Endothelial cell of umbilical vein (primary cell): ENCODE data around the gene FOXP4. TPM values are rescaled to one million over a fixed set of nuclear protein-coding genes. Genes with fewer than 3 reads are reported as not detected.

Source experiments
- BruUV-seq: library from RNA; stranded (reverse); fragments of 400-500 nt; replicated peaks from 2 replicates; lab custom pipeline; 2021; lab: Mats Ljungman, UMichigan
- CTCF ChIA-PET: fragments of 300-600, 350-600 bp; sonication (Branson Sonifier 250); formaldehyde crosslinking; loops from one replicate; lab custom pipeline; 2021; ENCODE audit warnings: antibody characterized with exemption, inconsistent platforms; lab: Charles Lee
- POLR2A ChIA-PET: fragments of 300-600, 350-600 bp; sonication (Branson Sonifier 250); formaldehyde crosslinking; loops from one replicate; lab custom pipeline; 2021; ENCODE audit warnings: antibody characterized with exemption, inconsistent platforms; lab: Charles Lee
- DNase-seq: peaks from one replicate; pipeline ENCODE4 v3.0.0-alpha.2; 2011; ENCODE audit warnings: low read depth, low spot score
- FAIRE-seq: peaks from 2 replicates; lab custom pipeline; 2011; peaks lifted over from hg19 to GRCh38; lab: Jason Lieb, UNC
- H2AFZ ChIP-seq: 2 replicates; pipeline ENCODE4 v1.6.0; 2012; ENCODE audit warnings: low read depth, low read length, control low read depth, inconsistent platforms
- H3K27ac ChIP-seq: 2 replicates; pipeline ENCODE4 v1.5.1; 2011; ENCODE audit warnings: low read depth, mild to moderate bottlenecking, control low read depth, low read length, moderate library complexity; ENCODE audit not compliant: insufficient read depth
- H3K27me3 ChIP-seq, 2 experiments: 2 replicates each; pipeline versions ENCODE4 v1.6.0 to v1.6.1; 2011; ENCODE audit warnings: low read length in 2 of 2, mixed read lengths in 1 of 2; ENCODE audit not compliant: control insufficient read depth in 2 of 2, insufficient read depth in 2 of 2
- H3K36me3 ChIP-seq, 2 experiments: 2 replicates in 1 of 2; 3 replicates in 1 of 2; pipeline ENCODE4 v1.5.1; 2011; ENCODE audit warnings: low read length in 2 of 2, mild to moderate bottlenecking in 1 of 2, moderate library complexity in 1 of 2; ENCODE audit not compliant: control insufficient read depth in 2 of 2, insufficient read depth in 2 of 2; ENCODE audit errors: extremely low read depth in 1 of 2
- H3K4me1 ChIP-seq: 3 replicates; pipeline ENCODE4 v1.5.1; 2011; ENCODE audit warnings: mild to moderate bottlenecking, low read length; ENCODE audit not compliant: control insufficient read depth, insufficient read depth; ENCODE audit errors: extremely low read depth
- H3K4me2 ChIP-seq: 2 replicates; pipeline ENCODE4 v1.6.1; 2011; ENCODE audit warnings: low read length, control low read depth, mixed read lengths; ENCODE audit not compliant: insufficient read depth
- H3K4me3 ChIP-seq, 3 experiments: fragments of 200-600 bp in 1 of 3; sonication (generic), shearing (Covaris generic) in 1 of 3; replicated peaks in 1 of 3; 2 replicates each; pipeline ENCODE4 v1.5.1; 2011 to 2016; ENCODE audit warnings: control low read depth in 3 of 3, low read length in 3 of 3, mild to moderate bottlenecking in 2 of 3, inconsistent platforms in 1 of 3, low read depth in 1 of 3, moderate library complexity in 1 of 3; ENCODE audit not compliant: insufficient read depth in 1 of 3
- H3K79me2 ChIP-seq: 2 replicates; pipeline ENCODE4 v1.6.0; 2012; ENCODE audit warnings: low read length, inconsistent platforms; ENCODE audit not compliant: control insufficient read depth, insufficient read depth
- H3K9ac ChIP-seq: replicated peaks from 2 replicates; pipeline ENCODE3; 2011; ENCODE audit warnings: low read length, control low read depth; ENCODE audit not compliant: insufficient read depth; ENCODE audit errors: extremely low read depth
- H3K9me1 ChIP-seq: replicated peaks from 3 replicates; pipeline ENCODE4 v1.6.0; 2011; ENCODE audit warnings: mild to moderate bottlenecking, low read length; ENCODE audit not compliant: control insufficient read depth, insufficient read depth; ENCODE audit errors: extremely low read depth
- H3K9me3 ChIP-seq: replicated peaks from 2 replicates; pipeline ENCODE4 v1.5.1; 2012; ENCODE audit warnings: low read length, inconsistent platforms; ENCODE audit not compliant: control insufficient read depth, insufficient read depth
- H4K20me1 ChIP-seq: replicated peaks from 2 replicates; pipeline ENCODE3; 2011; ENCODE audit warnings: mild to moderate bottlenecking, low read length; ENCODE audit not compliant: control insufficient read depth, insufficient read depth; ENCODE audit errors: extremely low read depth
- CTCF ChIP-seq, 2 donors: IDR thresholded peaks; 1 replicate in 1 of 2; 2 replicates in 1 of 2; pipeline ENCODE4 v1.5.1; 2011; ENCODE audit warnings: low read length in 2 of 2, mild to moderate bottlenecking in 2 of 2, moderate library complexity in 2 of 2, control low read depth in 1 of 2, inconsistent platforms in 1 of 2, low read depth in 1 of 2; ENCODE audit not compliant: insufficient read depth in 1 of 2; ENCODE audit errors: extremely low read depth in 1 of 2
- EZH2 ChIP-seq: IDR thresholded peaks from 2 replicates; pipeline ENCODE4 v1.6.1; 2012; ENCODE audit warnings: borderline replicate concordance, low read depth, mild to moderate bottlenecking, moderate library complexity, low read length, inconsistent platforms; ENCODE audit not compliant: severe bottlenecking
- FOS ChIP-seq: IDR thresholded peaks from 2 replicates; pipeline ENCODE4 v1.6.1; 2011; ENCODE audit warnings: mild to moderate bottlenecking, low read length, moderate library complexity, borderline replicate concordance; ENCODE audit not compliant: insufficient read depth
- GATA2 ChIP-seq: IDR thresholded peaks from 2 replicates; pipeline ENCODE4 v1.7.0; 2011; ENCODE audit warnings: low read depth, mild to moderate bottlenecking, moderate library complexity, mixed read lengths, low read length; ENCODE audit not compliant: insufficient read length, insufficient read depth
- JUN ChIP-seq: IDR thresholded peaks from 2 replicates; pipeline ENCODE4 v1.6.1; 2011; ENCODE audit warnings: borderline replicate concordance, low read depth; ENCODE audit not compliant: insufficient read length, insufficient read depth
- MAX ChIP-seq: IDR thresholded peaks from 2 replicates; pipeline ENCODE4 v1.6.1; 2011; ENCODE audit not compliant: insufficient read depth, insufficient read length
- MYC ChIP-seq: IDR thresholded peaks from one replicate; pipeline ENCODE4 v1.6.1; 2011; ENCODE audit warnings: mild to moderate bottlenecking, low read depth, low read length
- POLR2A ChIP-seq: IDR thresholded peaks from 2 replicates; pipeline ENCODE4 v1.6.1; 2012; ENCODE audit warnings: low read depth, mild to moderate bottlenecking, control low read depth, low read length
- POLR2AphosphoS5 ChIP-seq: IDR thresholded peaks from 2 replicates; pipeline ENCODE4 v1.6.1; 2012; ENCODE audit warnings: low read depth, mild to moderate bottlenecking, control low read depth, low read length, moderate library complexity; ENCODE audit not compliant: insufficient read depth
- dilution Hi-C: fragments of 300-500 bp; cut with MboI; formaldehyde crosslinking; loops from one replicate; pipeline ENCODE4 v1.15.0; 2019; ENCODE audit warnings: low sequenced_read_pairs; ENCODE audit not compliant: extremely low pct_ligation_motif_present
- intact Hi-C: fragments of 100-400 bp; cut with micrococcal nuclease; formaldehyde crosslinking; loops from one replicate; pipeline ENCODE4 v1.10.0; 2022
- polyA plus RNA-seq, 4 experiments: library from polyadenylated mRNA; depleted of rRNA in 3 of 4; stranded (reverse) in 3 of 4; unstranded in 1 of 4; fragments of >200 nt; gene quantifications; 2 replicates each; pipeline versions ENCODE4 v1.2.1 to v1.2.3, GENCODE V29; 2011 to 2012; ENCODE audit warnings: missing spikeins in 1 of 4
- total RNA-seq: library from RNA; stranded (reverse); gene quantifications from 2 replicates; pipeline ENCODE4 v1.2.3, GENCODE V29; 2021

FOXP4 gene
- total and polyA plus RNA-seq, 2 donors (not counting 3 experiments of a cell fraction or from before 2014, with no cell fraction given), result 5.6 to 23.9 TPM

GRCh38 chr6:41549673-41550072 is 3.5 kb downstream of the FOXP4 start:
- no TSS peak for BruUV-seq
- DNase-seq (no peak), FAIRE-seq (no peak)
- no peaks in the 10 kb centered on the region for H3K79me2 ChIP-seq
- no peaks in the 10 kb centered on the region for H3K9me1 ChIP-seq
- no peaks in the 10 kb centered on the region for H3K9me3 ChIP-seq
- no peak overlapping the region for H2AFZ ChIP-seq
- intact Hi-C loops, result loop anchor here (2.0 kb wide), 1 partner anchor 87 kb away; no protein-coding TSS in a partner anchor
- H3K36me3 ChIP-seq, result peaks cover 0 to 10% of the 10 kb centered on the region in 2 experiments
- TF ChIP-seq EZH2 (no peak), POLR2A (no peak), MYC (no peak), CTCF (IDR thresholded peaks at IDR 0.05; ENCODE audit: extremely low read depth in 1 of 2, insufficient read depth in 1 of 2, low read depth in 1 of 2, low read length in 2 of 2) (no peak), FOS (no peak), MAX (no peak), POLR2AphosphoS5 (no peak), GATA2 (no peak), JUN (no peak)
- dilution Hi-C loops, result no loop called here
- H3K9ac ChIP-seq, result no peak overlapping the region
- H4K20me1 ChIP-seq, result no peaks in the 10 kb centered on the region
- CTCF ChIA-PET, result interaction anchor here (1.1 to 1.4 kb wide), 3 partner anchors 11 to 45 kb away, joined by 3 read pairs; no protein-coding TSS in a partner anchor
- H3K4me2 ChIP-seq, result no peak overlapping the region
- peaks cover 0 to 3% of the 10 kb centered on the region in 2 experiments for H3K27me3 ChIP-seq
- peaks cover 14% of the 10 kb centered on the region for H3K4me1 ChIP-seq
- POLR2A ChIA-PET, result no interaction called here
- no peak overlapping the region for H3K27ac ChIP-seq
- H3K4me3 ChIP-seq, result no peak overlapping the region
